GM19193 (cell line): ENCODE results near the gene TCEAL9.

ENCODE experiments used
- POLR2A ChIP-seq: IDR thresholded peaks from 4 replicates; pipeline ENCODE4 v1.6.1; 2011; ENCODE audit not compliant: insufficient read depth, insufficient read length; ENCODE audit errors: extremely low read depth

Gene TCEAL9

DNA sequence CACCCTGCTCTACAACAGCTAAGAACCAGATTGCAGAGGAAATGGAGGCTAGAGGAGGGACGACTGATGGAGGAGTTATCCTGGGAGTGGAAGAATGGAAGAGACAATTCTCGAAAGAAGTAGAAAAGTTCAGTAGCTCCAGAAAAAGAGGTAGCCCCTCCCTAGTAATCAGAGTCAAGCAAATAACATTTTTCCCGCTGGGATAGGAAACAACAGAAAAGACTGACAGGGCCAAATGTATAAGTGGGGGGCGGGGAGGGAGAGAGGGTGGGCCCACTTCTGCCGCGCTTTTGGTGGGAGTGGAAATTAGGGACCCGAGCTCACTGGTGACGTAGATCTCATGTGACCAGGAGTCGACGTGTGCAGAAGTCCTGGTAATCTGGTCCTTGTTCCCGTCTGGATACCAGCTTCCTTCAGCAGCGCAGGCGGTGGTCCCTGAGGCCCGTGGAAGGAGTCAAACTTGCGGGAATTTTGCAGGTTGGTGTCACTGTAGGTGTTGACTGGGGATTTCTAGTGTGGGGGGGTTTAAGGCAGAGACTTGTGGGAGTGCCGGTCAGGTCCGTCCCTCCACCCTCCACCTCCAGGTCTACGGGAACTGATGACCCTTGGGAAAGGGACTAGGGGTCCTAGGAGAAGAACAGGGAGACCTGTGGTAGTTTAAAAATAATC lies at the start of gene TCEAL9:
TCEAL9 (plus strand) TSS at position 377 of the 669 bp plus-strand sequence. CDS start 1,179 bp downstream, outside the sequence.
- no peak for TF ChIP-seq POLR2A

DNA sequence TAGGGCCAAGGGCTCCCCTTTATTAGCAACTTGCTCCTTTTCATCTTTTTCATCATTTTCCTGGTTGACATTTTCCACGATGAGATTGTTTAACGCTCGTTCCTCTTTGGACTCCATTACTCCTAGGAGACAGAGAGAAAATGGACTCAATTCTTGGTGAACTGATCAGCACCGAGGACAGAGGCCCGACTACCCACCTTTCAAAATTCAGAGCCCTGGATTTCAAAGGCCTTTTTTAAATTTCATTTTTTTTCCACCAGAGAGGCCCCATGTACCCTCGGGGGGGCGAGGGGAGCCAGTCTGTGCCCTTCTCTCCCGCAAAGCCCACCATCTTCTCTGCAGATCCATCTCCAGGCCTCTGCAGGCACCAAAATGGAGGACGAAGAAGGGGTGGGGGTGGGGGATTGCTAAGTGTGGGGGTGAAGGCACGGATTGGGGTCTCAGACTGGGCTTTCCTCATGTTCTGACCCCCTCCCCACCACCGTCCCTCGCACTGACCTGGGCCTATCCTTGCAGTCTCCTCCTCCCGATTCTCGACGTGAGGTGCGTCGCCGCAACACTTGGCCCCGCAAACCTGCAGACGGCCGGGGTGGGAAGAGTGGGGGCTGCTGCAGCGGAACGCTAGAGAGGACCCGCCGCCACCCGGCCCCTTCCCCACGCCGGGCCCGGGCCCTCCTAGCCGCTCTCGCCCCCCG lies 46.3 kb upstream of the TCEAL9 start:
- no peak for TF ChIP-seq POLR2A

- no peak for TF ChIP-seq POLR2A
Measured at GRCh38 chrX:103310555-103311398, 45.5 kb upstream of the TCEAL9 start, which contains the start of gene BEX2. TSS of gene BEX2 (minus strand) at chrX:103310990. CDS start at chrX:103309976, 1,014 bp downstream.

GRCh38 chrX:103311399-103311780 lies 44.9 kb upstream of the TCEAL9 start:
- no peak for TF ChIP-seq POLR2A

- TF ChIP-seq POLR2A: no peak
Measured at GRCh38 chrX:103329991-103330390, 26.3 kb upstream of the TCEAL9 start, which contains the start of gene TCEAL7. TSS of gene TCEAL7 (plus strand) at chrX:103330239. CDS start at chrX:103331404, 1,165 bp downstream.

- no peak for TF ChIP-seq POLR2A
Measured at GRCh38 chrX:103330681-103331288, 25.5 kb upstream of the TCEAL9 start.

DNA sequence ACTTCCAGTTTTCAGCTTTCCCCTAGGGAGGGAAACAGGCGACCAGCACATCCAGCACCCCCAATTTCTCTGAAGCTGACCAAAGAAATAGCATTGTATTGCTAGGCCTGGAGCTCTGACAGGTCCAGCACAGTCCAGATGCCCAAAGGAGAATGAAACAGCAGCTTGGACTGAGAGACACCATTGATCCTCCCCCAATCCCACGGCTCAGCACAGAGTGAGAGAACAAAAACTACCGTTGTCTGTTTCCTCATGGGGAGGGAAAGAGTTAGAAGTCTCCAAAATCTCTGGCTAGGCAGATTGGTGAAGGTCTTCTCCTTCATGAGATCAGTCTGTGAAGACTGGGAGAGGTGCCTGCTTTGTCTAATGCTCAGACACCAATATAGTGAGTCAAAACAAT lies 17.6 kb upstream of the TCEAL9 start:
- no peak for TF ChIP-seq POLR2A

GRCh38 chrX:103343105-103343504 lies 13.2 kb upstream of the TCEAL9 start:
- no peak for TF ChIP-seq POLR2A

GRCh38 chrX:103344606-103345005 lies 11.7 kb upstream of the TCEAL9 start:
- TF ChIP-seq POLR2A: no peak

DNA sequence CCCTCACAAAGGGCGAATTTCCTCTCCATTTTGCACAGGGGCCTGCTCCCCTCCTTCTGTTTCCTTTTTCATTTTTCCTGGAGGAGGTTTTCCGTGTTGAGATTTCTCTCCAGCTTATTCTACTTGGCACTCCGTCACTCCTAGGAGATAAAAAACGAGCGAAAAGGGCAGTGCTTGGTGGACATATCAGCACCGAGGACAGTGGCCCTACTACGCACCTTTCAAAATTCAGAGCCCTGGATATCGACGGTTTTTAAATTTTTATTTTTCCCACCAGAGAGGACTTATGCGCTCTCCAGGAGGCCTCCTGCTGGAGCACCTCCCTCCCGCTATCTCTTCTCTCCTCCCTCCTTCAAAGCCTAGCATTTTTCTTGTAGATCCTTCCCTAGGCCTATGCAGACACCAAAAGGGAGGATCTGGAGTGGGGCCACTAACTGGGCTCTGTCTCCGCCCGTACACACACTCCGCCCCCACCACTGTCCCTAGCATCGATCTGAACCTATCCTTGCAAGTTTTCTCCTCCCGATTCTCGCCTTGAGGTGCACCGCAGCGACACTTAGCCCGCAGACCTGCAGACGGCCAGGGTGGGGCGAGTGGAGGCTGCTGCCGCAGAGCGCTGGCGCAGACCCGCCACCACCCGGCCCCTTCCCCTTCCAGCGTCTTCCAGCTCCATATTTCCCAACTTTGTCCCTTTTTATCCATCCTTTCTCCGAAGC lies 8.5 kb upstream of the TCEAL9 start:
- TF ChIP-seq POLR2A: no peak

DNA sequence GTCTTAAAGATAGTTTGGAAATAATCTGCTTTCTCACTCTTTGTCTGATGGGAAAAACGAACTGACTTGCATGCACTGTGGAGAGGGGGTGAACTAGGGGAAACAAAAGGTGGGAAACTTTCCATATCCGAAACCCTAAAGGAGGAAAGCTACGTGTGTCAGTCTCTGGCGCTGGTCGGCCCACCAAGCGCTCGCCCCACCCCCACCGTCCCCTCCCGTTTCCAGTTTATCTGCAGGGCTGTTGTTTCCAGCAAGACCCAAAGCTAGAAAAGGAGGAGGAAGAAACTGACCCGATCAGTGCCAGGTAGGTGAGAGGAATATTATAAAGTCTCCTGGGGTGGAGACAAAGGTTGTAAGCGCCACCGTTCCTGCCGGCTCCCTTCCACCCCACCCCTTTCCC lies 552 bp downstream of the TCEAL9 start:
- TF ChIP-seq POLR2A: no peak

- no peak for TF ChIP-seq POLR2A
Measured at GRCh38 chrX:103357871-103358270, 1.6 kb downstream of the TCEAL9 start.

DNA sequence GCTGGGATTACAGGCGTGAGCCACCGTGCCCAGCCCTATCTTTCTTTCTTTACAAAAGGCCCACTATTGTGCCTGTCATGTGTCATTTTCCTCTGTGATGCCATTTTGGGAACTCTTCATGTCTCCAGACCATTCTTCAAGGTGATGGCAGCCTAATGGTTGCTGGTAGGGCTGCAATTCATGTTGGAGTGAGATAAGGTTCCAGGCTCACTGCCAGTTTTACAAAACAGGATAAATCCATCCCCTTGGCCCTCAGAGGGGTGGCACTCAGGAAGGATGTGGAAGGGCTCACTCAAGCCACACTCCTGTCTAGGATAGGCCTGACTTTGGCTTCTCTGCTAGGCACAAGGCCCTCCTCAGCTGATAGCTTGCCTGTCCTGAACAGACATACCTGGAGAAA lies 3.8 kb downstream of the TCEAL9 start:
- TF ChIP-seq POLR2A: no peak

DNA sequence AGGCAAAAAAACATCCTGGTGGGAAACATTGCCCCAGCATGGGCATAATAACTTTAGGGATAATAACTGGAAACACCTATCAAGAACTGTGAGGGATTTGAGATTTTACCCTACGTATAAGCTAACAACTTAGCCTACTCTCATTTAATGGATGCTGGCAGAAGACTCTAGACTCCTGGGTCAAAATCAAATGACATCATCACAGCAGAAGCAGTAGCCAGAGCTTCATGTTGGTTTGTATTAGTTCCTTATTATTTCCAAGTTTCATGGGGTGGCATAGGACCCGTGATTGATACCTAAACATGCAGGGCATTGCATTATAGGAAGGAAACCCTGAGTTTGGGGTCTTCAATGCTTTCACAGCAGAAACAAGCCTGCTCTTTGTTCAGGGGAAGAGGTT lies 4.6 kb downstream of the TCEAL9 start:
- TF ChIP-seq POLR2A: no peak

DNA sequence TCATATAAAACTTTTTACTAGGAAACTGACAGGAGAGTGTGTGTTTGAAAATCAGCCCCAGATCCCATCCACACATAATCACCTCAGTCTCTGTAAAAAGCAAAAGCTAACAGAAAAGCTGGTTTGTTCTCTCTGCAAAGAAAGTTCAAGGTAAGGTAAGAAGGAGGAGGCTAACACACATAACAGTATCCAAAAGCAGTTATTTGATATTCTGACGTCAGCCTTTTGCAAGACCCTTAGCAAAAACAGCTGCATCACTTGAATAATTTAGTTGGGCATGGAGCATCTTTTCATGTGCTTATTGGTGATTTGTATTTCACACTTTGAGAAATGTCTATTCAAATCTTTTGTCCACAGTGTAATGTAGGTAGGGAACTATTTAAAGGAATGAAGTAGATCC lies 5.5 kb downstream of the TCEAL9 start:
- no peak for TF ChIP-seq POLR2A

DNA sequence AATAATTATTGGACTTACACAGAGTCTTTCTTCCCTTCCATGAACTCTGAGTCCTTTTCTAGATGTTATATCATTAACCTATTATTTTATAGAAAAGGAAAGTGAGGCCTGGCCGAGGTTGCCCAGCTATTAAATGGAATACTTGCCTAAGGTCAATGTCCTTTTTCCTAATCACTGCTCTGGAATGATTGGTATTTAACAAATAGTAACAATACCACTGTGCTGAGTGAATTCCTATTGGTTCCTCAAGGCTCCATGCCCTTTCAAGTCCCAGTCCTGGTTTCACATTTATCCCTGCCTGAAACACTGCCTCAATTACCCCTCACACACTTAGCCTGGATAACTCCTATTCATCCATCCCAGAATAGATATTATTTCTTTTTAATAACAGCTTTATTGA lies 6.2 kb downstream of the TCEAL9 start:
- TF ChIP-seq POLR2A: no peak
